ENCODE measurements around the gene ARHGAP4.

DNA sequence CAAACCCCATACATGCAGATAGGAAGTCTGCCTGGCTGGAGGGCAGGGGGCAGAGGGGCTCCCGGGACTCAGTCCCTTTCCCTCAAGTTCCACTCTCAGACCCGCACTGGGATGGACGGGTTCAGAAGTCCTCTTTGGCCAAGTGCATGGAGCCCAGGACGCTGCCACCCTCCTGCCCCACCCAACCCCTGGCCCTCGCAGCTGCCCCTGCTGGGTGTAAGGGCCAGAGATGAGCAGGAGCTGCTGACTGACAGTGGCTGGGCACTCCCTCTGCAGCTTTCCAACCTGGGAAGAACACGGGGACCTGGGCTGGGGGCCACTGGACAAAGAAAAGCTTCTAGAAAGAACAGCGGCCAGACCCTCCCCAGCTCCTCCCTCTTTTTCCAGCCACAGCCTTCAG lies 43.5 kb downstream of the ARHGAP4 start:
- TF ChIP-seq POLR2A (IDR thresholded peaks at IDR 0.05) = no peak
- TF ChIP-seq, protein P1, sequence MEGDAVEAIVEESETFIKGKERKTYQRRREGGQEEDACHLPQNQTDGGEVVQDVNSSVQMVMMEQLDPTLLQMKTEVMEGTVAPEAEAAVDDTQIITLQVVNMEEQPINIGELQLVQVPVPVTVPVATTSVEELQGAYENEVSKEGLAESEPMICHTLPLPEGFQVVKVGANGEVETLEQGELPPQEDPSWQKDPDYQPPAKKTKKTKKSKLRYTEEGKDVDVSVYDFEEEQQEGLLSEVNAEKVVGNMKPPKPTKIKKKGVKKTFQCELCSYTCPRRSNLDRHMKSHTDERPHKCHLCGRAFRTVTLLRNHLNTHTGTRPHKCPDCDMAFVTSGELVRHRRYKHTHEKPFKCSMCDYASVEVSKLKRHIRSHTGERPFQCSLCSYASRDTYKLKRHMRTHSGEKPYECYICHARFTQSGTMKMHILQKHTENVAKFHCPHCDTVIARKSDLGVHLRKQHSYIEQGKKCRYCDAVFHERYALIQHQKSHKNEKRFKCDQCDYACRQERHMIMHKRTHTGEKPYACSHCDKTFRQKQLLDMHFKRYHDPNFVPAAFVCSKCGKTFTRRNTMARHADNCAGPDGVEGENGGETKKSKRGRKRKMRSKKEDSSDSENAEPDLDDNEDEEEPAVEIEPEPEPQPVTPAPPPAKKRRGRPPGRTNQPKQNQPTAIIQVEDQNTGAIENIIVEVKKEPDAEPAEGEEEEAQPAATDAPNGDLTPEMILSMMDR (IDR thresholded peaks at IDR 0.05) = no peak

Measured in testis (tissue), 2 donors.